CD4-positive, alpha-beta T cell treated with Interferon gamma for 1 hour (primary cell): Measurements from ENCODE around the gene MNT.
A peak's percentile ranks its signal among the peaks of the same experiment; 100 is the strongest.

Source experiments
- DNase-seq: peaks from one replicate; pipeline ENCODE4 v3.0.0-alpha.2; 2020

Gene MNT

GRCh38 chr17:2362016-2362415 lies 38.8 kb downstream of the MNT start:
- DNase-seq: no peak

GRCh38 chr17:2361010-2361760 lies 39.7 kb downstream of the MNT start:
- DNase-seq: no peak

GRCh38 chr17:2357931-2358434 lies 42.9 kb downstream of the MNT start:
- DNase-seq: no peak

- no peak for DNase-seq
These were observed 43.6 kb downstream of the MNT start for GRCh38 chr17:2357237-2357636.

GRCh38 chr17:2354311-2354710 lies 46.5 kb downstream of the MNT start:
- no peak for DNase-seq

GRCh38 chr17:2351269-2351668 lies 49.6 kb downstream of the MNT start:
- no peak for DNase-seq

GRCh38 chr17:2347805-2348685 lies 52.8 kb downstream of the MNT start:
- DNase-seq: no peak

GRCh38 chr17:2346475-2346874 lies 54.4 kb downstream of the MNT start:
- no peak for DNase-seq

- no peak for DNase-seq
These were observed 56.3 kb downstream of the MNT start for GRCh38 chr17:2344528-2344927.

GRCh38 chr17:2343421-2343820 lies 57.4 kb downstream of the MNT start:
- DNase-seq: no peak

- DNase-seq: no peak
These were observed 62.6 kb downstream of the MNT start for GRCh38 chr17:2338315-2338657.

- peak; percentile 58 for DNase-seq
These were observed 63.1 kb downstream of the MNT start for GRCh38 chr17:2337544-2338314.

GRCh38 chr17:2336852-2337543 lies 63.9 kb downstream of the MNT start, which contains the start of gene SGSM2:
TSS of gene SGSM2 (plus strand) at chr17:2337501. CDS start at chr17:2337689, 188 bp downstream.
- peak; percentile 76 for DNase-seq

GRCh38 chr17:2336215-2336851 lies 64.5 kb downstream of the MNT start, which contains the start of gene TSR1:
TSS of gene TSR1 (minus strand) at chr17:2336457. CDS start at chr17:2336427, 30 bp downstream.
- peak; percentile 82 for DNase-seq

GRCh38 chr17:2335726-2336214 lies 65.1 kb downstream of the MNT start:
- no peak for DNase-seq
